Trophoblast cell (in vitro differentiated cells and primary cell): Measurements from ENCODE around the gene PDE4D.

Source experiments
- DNase-seq, 2 donors: peaks; one replicate each; pipeline ENCODE4 v3.0.0-alpha.2; 2016
- H2AFZ ChIP-seq: 2 replicates; pipeline ENCODE4 v1.6.1; 2013; ENCODE audit warnings: low read length, moderate library complexity, mild to moderate bottlenecking; ENCODE audit not compliant: insufficient read depth, poor library complexity
- H2AK5ac ChIP-seq: 2 replicates; pipeline ENCODE4 v1.6.1; 2013; ENCODE audit warnings: mild to moderate bottlenecking, low read length
- H2BK120ac ChIP-seq: 2 replicates; pipeline ENCODE4 v1.6.1; 2013; ENCODE audit warnings: low read length, mild to moderate bottlenecking, moderate library complexity; ENCODE audit not compliant: insufficient read depth, poor library complexity
- H2BK12ac ChIP-seq: 2 replicates; pipeline ENCODE4 v1.6.1; 2013; ENCODE audit warnings: mild to moderate bottlenecking, low read length, moderate library complexity
- H2BK5ac ChIP-seq: 2 replicates; pipeline ENCODE4 v1.6.1; 2013; ENCODE audit warnings: low read length, low read depth, moderate library complexity, mild to moderate bottlenecking; ENCODE audit not compliant: poor library complexity
- H3K14ac ChIP-seq: 2 replicates; pipeline ENCODE4 v1.6.1; 2013; ENCODE audit warnings: mild to moderate bottlenecking, low read length
- H3K18ac ChIP-seq: 2 replicates; pipeline ENCODE4 v1.6.1; 2013; ENCODE audit warnings: mild to moderate bottlenecking, low read length
- H3K23ac ChIP-seq: 2 replicates; pipeline ENCODE4 v1.6.1; 2013; ENCODE audit warnings: low read length
- H3K27ac ChIP-seq: 2 replicates; pipeline ENCODE4 v1.5.1; 2013; ENCODE audit warnings: low read depth, mild to moderate bottlenecking, inconsistent platforms, low read length, moderate library complexity
- H3K27me3 ChIP-seq: 2 replicates; pipeline ENCODE4 v1.6.1; 2013; ENCODE audit warnings: inconsistent platforms, mild to moderate bottlenecking, low read length, moderate library complexity; ENCODE audit not compliant: insufficient read depth
- H3K36me3 ChIP-seq, 2 experiments: 1 replicate in 1 of 2; 2 replicates in 1 of 2; pipeline ENCODE4 v1.6.1; 2013; ENCODE audit warnings: low read length in 2 of 2, mild to moderate bottlenecking in 2 of 2, moderate library complexity in 1 of 2; ENCODE audit not compliant: insufficient read depth in 2 of 2, control insufficient read depth in 1 of 2
- H3K4ac ChIP-seq: 2 replicates; pipeline ENCODE4 v1.6.1; 2013; ENCODE audit warnings: low read depth, mild to moderate bottlenecking, low read length, moderate library complexity
- H3K4me1 ChIP-seq, 2 experiments: 1 replicate in 1 of 2; 2 replicates in 1 of 2; pipeline ENCODE4 v1.6.1; 2013; ENCODE audit warnings: low read length in 2 of 2, mild to moderate bottlenecking in 2 of 2, moderate library complexity in 1 of 2; ENCODE audit not compliant: insufficient read depth in 2 of 2, control insufficient read depth in 1 of 2
- H3K4me2 ChIP-seq: 2 replicates; pipeline ENCODE4 v1.6.1; 2013; ENCODE audit warnings: inconsistent platforms, mild to moderate bottlenecking, low read length, moderate library complexity
- H3K4me3 ChIP-seq: 2 replicates; pipeline ENCODE4 v1.5.1; 2013; ENCODE audit warnings: mild to moderate bottlenecking, low read depth, low read length, inconsistent platforms
- H3K79me1 ChIP-seq: one replicate; pipeline ENCODE4 v1.6.1; 2013; ENCODE audit warnings: low read length
- H3K79me2 ChIP-seq: 2 replicates; pipeline ENCODE4 v1.6.1; 2013; ENCODE audit warnings: low read length, mild to moderate bottlenecking; ENCODE audit not compliant: control insufficient read depth, insufficient read depth, poor library complexity
- H3K9ac ChIP-seq: 2 replicates; pipeline ENCODE4 v1.6.1; 2013; ENCODE audit warnings: mild to moderate bottlenecking, low read length
- H3K9me3 ChIP-seq: 2 replicates; pipeline ENCODE4 v1.6.1; 2013; ENCODE audit warnings: low read depth, mild to moderate bottlenecking, control low read depth, inconsistent platforms, low read length; ENCODE audit not compliant: insufficient read depth
- H4K12ac ChIP-seq: 2 replicates; pipeline ENCODE4 v1.6.1; 2013; ENCODE audit warnings: low read depth, mild to moderate bottlenecking, low read length, moderate library complexity
- H4K8ac ChIP-seq: 2 replicates; pipeline ENCODE4 v1.6.1; 2013; ENCODE audit warnings: low read depth, mild to moderate bottlenecking, low read length, moderate library complexity
- H4K91ac ChIP-seq: one replicate; pipeline ENCODE4 v1.6.1; 2013; ENCODE audit warnings: low read depth, mild to moderate bottlenecking, low read length, moderate library complexity
- WGBS: extraction: QIAGEN DNeasy Blood & Tissue Kit; methylation state at CpG from one replicate; pipeline ENCODE4 v1.1.7; 2013; ENCODE audit warnings: missing lambda C conversion rate; ENCODE audit not compliant: insufficient read length, insufficient coverage; ENCODE audit errors: extremely low coverage; 5-methylcytosine and 5-hydroxymethylcytosine counted together

The PDE4D gene

GRCh38 chr5:59130431-59130830 lies 763.1 kb downstream of the PDE4D start:
- H3K4me2 ChIP-seq, result no peak overlapping the region
- H4K8ac ChIP-seq, result no peak overlapping the region
- H3K4ac ChIP-seq, result no peak overlapping the region
- no peak overlapping the region for H4K12ac ChIP-seq
- DNase-seq, result no peak
- H3K27ac ChIP-seq, result no peak overlapping the region
- no peak overlapping the region for H3K9ac ChIP-seq
- H2BK5ac ChIP-seq, result no peak overlapping the region
- no peak overlapping the region for H3K4me3 ChIP-seq
- H3K36me3 ChIP-seq, result no peaks in the 10 kb centered on the region
- no peak overlapping the region for H2BK12ac ChIP-seq
- H3K27me3 ChIP-seq, result no peaks in the 10 kb centered on the region
- H3K4me1 ChIP-seq, result peaks cover 0 to 8% of the 10 kb centered on the region in 2 experiments
- H3K18ac ChIP-seq, result no peak overlapping the region
- H3K9me3 ChIP-seq, result no peaks in the 10 kb centered on the region
- H4K91ac ChIP-seq, result no peak overlapping the region
- no peak overlapping the region for H2AFZ ChIP-seq
- H2BK120ac ChIP-seq, result no peak overlapping the region
- H2AK5ac ChIP-seq, result no peak overlapping the region
- WGBS, result no CpG with 5 or more reads among the region's 2 CpGs
- no peaks in the 10 kb centered on the region for H3K79me2 ChIP-seq
- no peak overlapping the region for H3K14ac ChIP-seq
- peaks cover 10% of the 10 kb centered on the region for H3K79me1 ChIP-seq
- no peak overlapping the region for H3K23ac ChIP-seq

DNA sequence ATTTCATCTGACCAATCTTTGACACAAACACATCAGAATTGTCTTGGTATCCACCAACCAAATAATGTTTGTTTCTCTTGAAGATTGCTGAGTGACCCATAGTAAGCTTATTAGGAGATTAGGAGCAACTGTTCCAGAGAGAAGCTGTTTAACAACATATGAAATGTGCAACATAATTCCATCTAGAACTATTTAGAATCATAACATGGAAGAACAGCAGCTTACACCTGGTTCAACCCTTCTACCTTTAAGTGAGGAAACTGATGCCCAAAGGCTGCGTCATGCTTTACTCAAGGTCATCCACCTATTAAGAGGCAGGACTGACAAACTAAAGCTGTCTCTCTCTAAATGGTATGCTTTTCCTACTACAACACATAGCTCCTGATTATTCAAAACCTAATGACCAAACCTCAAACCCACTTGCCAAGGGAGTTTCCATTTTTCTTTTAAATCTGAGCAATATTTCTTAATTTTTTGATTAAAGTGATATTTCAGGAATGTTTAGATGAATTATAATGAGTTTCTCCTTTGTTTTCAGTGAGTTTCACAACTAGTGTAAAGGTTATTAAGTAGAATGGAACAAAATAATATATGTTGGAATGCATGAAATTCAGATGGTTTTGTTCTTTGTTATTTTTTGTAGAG lies 764.8 kb downstream of the PDE4D start:
- no peak overlapping the region for H2BK120ac ChIP-seq
- no peaks in the 10 kb centered on the region for H3K79me2 ChIP-seq
- peak overlapping the region; percentile 42 for H2BK12ac ChIP-seq
- no peak for DNase-seq
- no peaks in the 10 kb centered on the region for H3K27me3 ChIP-seq
- H3K79me1 ChIP-seq, result peaks cover 20% of the 10 kb centered on the region
- H4K8ac ChIP-seq, result no peak overlapping the region
- no peaks in the 10 kb centered on the region for H3K36me3 ChIP-seq
- no peak overlapping the region for H3K4me2 ChIP-seq
- H3K4me3 ChIP-seq, result no peak overlapping the region
- H2AFZ ChIP-seq, result no peak overlapping the region
- no peak overlapping the region for H3K9ac ChIP-seq
- peak overlapping the region; percentile 12 for H3K27ac ChIP-seq
- H3K4ac ChIP-seq, result no peak overlapping the region
- no peak overlapping the region for H4K12ac ChIP-seq
- H3K18ac ChIP-seq, result no peak overlapping the region
- H2BK5ac ChIP-seq, result no peak overlapping the region
- no peaks in the 10 kb centered on the region for H3K9me3 ChIP-seq
- no peak overlapping the region for H4K91ac ChIP-seq
- WGBS, result no CpG with 5 or more reads among the region's 1 CpG
- no peak overlapping the region for H3K14ac ChIP-seq
- H3K4me1 ChIP-seq, result peaks cover 0 to 14% of the 10 kb centered on the region in 2 experiments
- H2AK5ac ChIP-seq, result no peak overlapping the region
- H3K23ac ChIP-seq, result no peak overlapping the region

DNA sequence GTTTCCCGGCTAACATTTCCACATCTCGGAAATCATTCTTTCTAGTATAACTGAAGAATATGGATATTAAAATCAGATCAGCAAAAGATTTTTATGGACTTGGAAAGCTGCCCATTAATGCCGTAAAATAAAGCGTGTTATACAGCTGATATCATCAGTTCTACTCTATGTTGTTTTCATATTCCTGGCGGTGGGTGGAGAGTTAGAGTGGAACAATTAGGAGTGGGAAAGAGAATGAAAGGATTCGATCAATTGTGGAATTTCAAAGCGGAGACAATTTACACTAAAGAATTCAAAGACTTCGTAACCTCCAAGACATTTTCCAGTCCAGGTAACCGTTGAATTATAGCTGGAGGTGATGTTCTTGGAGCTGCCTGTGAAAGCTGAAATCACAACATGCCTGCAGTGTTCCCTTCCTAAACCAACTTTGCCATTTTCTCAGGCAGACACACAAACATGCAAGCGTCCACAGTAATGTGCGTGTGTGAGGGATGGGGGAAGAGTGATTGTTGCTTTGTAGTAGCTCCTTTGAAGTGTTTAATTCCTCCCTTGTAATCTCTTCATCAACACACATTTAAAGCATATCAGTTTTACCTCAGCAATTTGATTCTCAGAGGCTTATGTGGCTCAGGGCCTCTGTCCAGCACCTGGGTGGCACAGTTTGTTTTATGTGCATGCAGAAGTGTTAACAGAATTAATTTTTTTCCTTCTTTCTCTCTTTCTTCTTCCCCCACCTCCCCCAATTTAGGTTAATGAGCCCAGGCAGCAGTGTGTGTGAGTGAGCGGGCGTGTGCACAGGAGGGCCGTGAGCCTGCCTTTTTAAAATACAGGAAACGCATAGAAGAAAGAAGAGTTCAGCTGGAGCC lies 766.6 kb downstream of the PDE4D start:
- H3K27me3 ChIP-seq, result no peaks in the 10 kb centered on the region
- peak overlapping the region; percentile 81 for H4K91ac ChIP-seq
- H4K12ac ChIP-seq, result no peak overlapping the region
- H3K4me2 ChIP-seq, result peak overlapping the region; percentile 58
- no peaks in the 10 kb centered on the region for H3K36me3 ChIP-seq
- no peak overlapping the region for H3K18ac ChIP-seq
- H2AK5ac ChIP-seq, result no peak overlapping the region
- peak overlapping the region; percentile 39 for H2BK120ac ChIP-seq
- no CpG with 5 or more reads among the region's 15 CpGs for WGBS
- DNase-seq, result peak; percentile 16 to 72
- H3K79me1 ChIP-seq, result peaks cover 26% of the 10 kb centered on the region
- H2BK12ac ChIP-seq, result peak overlapping the region; percentile 15
- no peak overlapping the region for H3K23ac ChIP-seq
- peak overlapping the region; percentile 29 for H3K14ac ChIP-seq
- H3K27ac ChIP-seq, result peak overlapping the region; percentile 98
- H3K9me3 ChIP-seq, result no peaks in the 10 kb centered on the region
- H2AFZ ChIP-seq, result no peak overlapping the region
- peak overlapping the region; percentile 13 for H4K8ac ChIP-seq
- H3K4me1 ChIP-seq, result peaks cover 0 to 17% of the 10 kb centered on the region in 2 experiments
- no peak overlapping the region for H3K4me3 ChIP-seq
- peak overlapping the region; percentile 73 for H2BK5ac ChIP-seq
- H3K9ac ChIP-seq, result peak overlapping the region; percentile 54
- H3K79me2 ChIP-seq, result no peaks in the 10 kb centered on the region
- H3K4ac ChIP-seq, result peak overlapping the region; percentile 5

DNA sequence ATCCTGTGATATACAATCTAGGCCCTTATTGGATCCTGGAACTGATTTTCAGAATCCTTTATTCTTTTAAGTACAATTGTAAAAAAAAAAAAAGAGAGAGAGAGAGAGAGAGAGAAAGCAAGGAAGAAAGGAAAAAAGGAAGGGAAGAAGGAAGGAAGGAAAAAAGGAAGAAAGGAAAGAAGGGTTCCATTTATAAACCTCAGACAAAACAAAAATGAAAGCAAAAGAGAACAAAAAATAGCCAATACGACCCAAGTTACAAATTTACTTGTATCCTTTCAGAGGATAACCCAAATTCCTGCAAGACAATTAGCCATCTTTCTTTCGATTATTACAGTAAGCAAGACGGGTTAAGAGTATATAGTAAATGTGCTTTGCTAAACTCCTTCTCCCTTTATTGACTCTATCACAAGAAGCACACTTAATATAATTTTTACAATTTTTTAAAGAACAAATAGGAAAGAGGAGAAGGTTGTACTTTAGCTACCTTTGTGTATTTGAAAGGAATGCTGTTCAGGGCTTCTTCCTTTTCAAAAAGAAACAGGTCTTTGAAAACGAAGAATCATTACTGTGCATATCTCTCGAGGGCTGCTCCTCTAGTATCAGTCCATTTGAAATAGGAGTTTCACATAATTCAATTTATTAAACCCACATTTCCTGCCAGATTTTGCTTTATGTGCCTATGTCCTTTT lies 767.4 kb downstream of the PDE4D start:
- no CpG with 5 or more reads among the region's 5 CpGs for WGBS
- Histone ChIP-seq H3K4me1 (peaks cover 0 to 17% of the 10 kb centered on the region in 2 experiments), H3K14ac (no peak overlapping the region), H3K23ac (no peak overlapping the region), H3K4me3 (no peak overlapping the region), H3K36me3 (no peaks in the 10 kb centered on the region), H4K12ac (no peak overlapping the region), H3K18ac (no peak overlapping the region), H3K79me2 (no peaks in the 10 kb centered on the region), H2BK12ac (peak overlapping the region; percentile 9), H4K91ac (no peak overlapping the region), H3K4ac (no peak overlapping the region), H3K27me3 (no peaks in the 10 kb centered on the region), H2BK5ac (peak overlapping the region; percentile 24), H2AFZ (no peak overlapping the region), H3K9ac (no peak overlapping the region), H2AK5ac (no peak overlapping the region), H4K8ac (no peak overlapping the region), H2BK120ac (no peak overlapping the region), H3K79me1 (peaks cover 29% of the 10 kb centered on the region), H3K27ac (peak overlapping the region; percentile 98), H3K4me2 (no peak overlapping the region), H3K9me3 (no peaks in the 10 kb centered on the region)
- no peak for DNase-seq
